Vagina (tissue), 2 donors: ENCODE measurements around the gene TLCD1. TPM values are rescaled to one million over a fixed set of nuclear protein-coding genes. Genes with fewer than 3 reads are reported as not detected.

Experiments
- DNase-seq, 2 donors: peaks; one replicate each; pipeline ENCODE4 v3.0.0-alpha.2; 2017; ENCODE audit errors: extremely low spot score in 2 of 2
- H3K27ac ChIP-seq: fragments of 200-600 bp; sonication (generic); one replicate; pipeline ENCODE4 v1.5.1; 2019
- H3K27me3 ChIP-seq: fragments of 200-600 bp; sonication (generic); one replicate; pipeline ENCODE4 v1.5.1; 2019
- H3K36me3 ChIP-seq, 2 donors: fragments of 200-600 bp; sonication (generic); one replicate each; pipeline ENCODE4 v1.5.1; 2017 to 2019
- H3K4me1 ChIP-seq: fragments of 200-600 bp; sonication (generic); one replicate; pipeline ENCODE4 v1.5.1; 2019
- H3K4me3 ChIP-seq, 2 donors: fragments of 200-600 bp; sonication (generic); 1 replicate in 1 of 2; 2 replicates in 1 of 2; pipeline ENCODE4 v1.5.1; 2016 to 2019
- H3K9me3 ChIP-seq: fragments of 200-600 bp; sonication (generic); one replicate; pipeline ENCODE4 v1.5.1; 2019
- CTCF ChIP-seq, 3 experiments: fragments of 450-650 bp in 2 of 3; fragments of 200-600 bp in 1 of 3; sonication (generic) in 1 of 3; IDR thresholded peaks; one replicate each; pipeline ENCODE4 v1.5.1; 2017 to 2019; ENCODE audit warnings: antibody characterized with exemption in 3 of 3, mild to moderate bottlenecking in 2 of 3, moderate library complexity in 2 of 3
- POLR2A ChIP-seq, 2 donors: fragments of 450-650 bp; IDR thresholded peaks; one replicate each; pipeline ENCODE4 v1.6.1; 2017; ENCODE audit warnings: antibody characterized with exemption in 2 of 2, mild to moderate bottlenecking in 2 of 2, moderate library complexity in 2 of 2
- POLR2AphosphoS5 ChIP-seq, 2 donors: sonication (generic); formaldehyde crosslinking; IDR thresholded peaks; one replicate each; pipeline ENCODE4 v1.9.0; 2017; ENCODE audit warnings: antibody characterized with exemption in 2 of 2, mild to moderate bottlenecking in 2 of 2, low read depth in 1 of 2; ENCODE audit not compliant: insufficient read depth in 1 of 2
- intact Hi-C: fragments of 100-400 bp; cut with DNase I; formaldehyde crosslinking; loops from one replicate; pipeline ENCODE4 v1.15.1; 2023
- total RNA-seq: library from RNA; depleted of rRNA; stranded (reverse); fragments of >200 nt; gene quantifications from one replicate; pipeline ENCODE4 v1.2.3, GENCODE V29; 2016

TLCD1 gene
- total RNA-seq, 1 donor from 2014 or later, result 2.9 TPM

- intact Hi-C loops, result no loop called here
- TF ChIP-seq POLR2A (IDR thresholded peaks at IDR 0.05) (no peak), CTCF (IDR thresholded peaks at IDR 0.05) (no peak), POLR2AphosphoS5 (IDR thresholded peaks at IDR 0.05; ENCODE audit: insufficient read depth in 1 of 2, low read depth in 1 of 2) (no peak)
- no peak for DNase-seq
- no peaks in the 10 kb centered on the region for H3K4me1 ChIP-seq
- no peaks in the 10 kb centered on the region for H3K27me3 ChIP-seq
- H3K36me3 ChIP-seq, result no peaks in the 10 kb centered on the region
- H3K27ac ChIP-seq, result no peak overlapping the region
- no peaks in the 10 kb centered on the region for H3K9me3 ChIP-seq
- no peak overlapping the region for H3K4me3 ChIP-seq
These were observed 7.3 kb upstream of the TLCD1 start for GRCh38 chr17:28733346-28733745.

- TF ChIP-seq CTCF (IDR thresholded peaks at IDR 0.05), result no peak
- no peak for TF ChIP-seq POLR2AphosphoS5 (IDR thresholded peaks at IDR 0.05; ENCODE audit: insufficient read depth in 1 of 2, low read depth in 1 of 2)
- TF ChIP-seq POLR2A (IDR thresholded peaks at IDR 0.05), result no peak
- Histone ChIP-seq H3K36me3 (no peaks in the 10 kb centered on the region), H3K4me1 (peaks cover 10% of the 10 kb centered on the region), H3K9me3 (no peaks in the 10 kb centered on the region), H3K27me3 (no peaks in the 10 kb centered on the region), H3K27ac (no peak overlapping the region), H3K4me3 (no peak overlapping the region)
- intact Hi-C loops, result no loop called here
- no peak for DNase-seq
These were observed 3.9 kb upstream of the TLCD1 start for GRCh38 chr17:28729950-28730330.

GRCh38 chr17:28728364-28729200, 2.5 kb upstream of the TLCD1 start, which contains the start of gene NEK8:
NEK8 (plus strand) TSS chr17:28728788; CDS start chr17:28728814, 26 bp downstream.
- H3K27me3 ChIP-seq, result no peaks in the 10 kb centered on the region
- intact Hi-C loops, result no loop called here
- peak within 1 kb of the TSS; percentile 98 for H3K27ac ChIP-seq
- TF ChIP-seq POLR2AphosphoS5 (IDR thresholded peaks at IDR 0.05; ENCODE audit: insufficient read depth in 1 of 2, low read depth in 1 of 2) (peak; percentile 65 to 97), POLR2A (IDR thresholded peaks at IDR 0.05) (peak in 1 of 2 donors; percentile 71), CTCF (IDR thresholded peaks at IDR 0.05) (no peak)
- H3K9me3 ChIP-seq, result no peaks in the 10 kb centered on the region
- no peak for DNase-seq
- H3K4me3 ChIP-seq, result peak within 1 kb of the TSS; percentile 55 to 62
- H3K36me3 ChIP-seq, result peaks cover 0 to 8% of the 10 kb centered on the region in 2 donors
- peaks cover 12% of the 10 kb centered on the region for H3K4me1 ChIP-seq

GRCh38 chr17:28726627-28727491, 826 bp upstream of the TLCD1 start:
- intact Hi-C loops, result no loop called here
- peak overlapping the region; percentile 98 for H3K27ac ChIP-seq
- TF ChIP-seq CTCF (IDR thresholded peaks at IDR 0.05), result peak; percentile 96 to 99 (median 98)
- peak; percentile 78 to 81 for TF ChIP-seq POLR2AphosphoS5 (IDR thresholded peaks at IDR 0.05; ENCODE audit: insufficient read depth in 1 of 2, low read depth in 1 of 2)
- no peak for TF ChIP-seq POLR2A (IDR thresholded peaks at IDR 0.05)
- no peaks in the 10 kb centered on the region for H3K27me3 ChIP-seq
- peaks cover 0 to 24% of the 10 kb centered on the region in 2 donors for H3K36me3 ChIP-seq
- H3K4me3 ChIP-seq, result peak overlapping the region; percentile 55 to 62
- no peak for DNase-seq
- H3K9me3 ChIP-seq, result no peaks in the 10 kb centered on the region
- H3K4me1 ChIP-seq, result peaks cover 30% of the 10 kb centered on the region
